Astrocyte (in vitro differentiated cells and primary cell): Measurements from ENCODE around the gene OPCML. TPM values are rescaled to one million over a fixed set of nuclear protein-coding genes. Genes with fewer than 3 reads are reported as not detected.

ENCODE experiments used
- DNase-seq: peaks from one replicate; pipeline ENCODE4 v3.0.0-alpha.2; 2010; ENCODE audit warnings: low read depth
- FAIRE-seq: peaks from 2 replicates; lab custom pipeline; 2011; peaks lifted over from hg19 to GRCh38; lab: Jason Lieb, UNC
- H2AFZ ChIP-seq: 2 replicates; pipeline ENCODE4 v1.6.0; 2012; ENCODE audit warnings: low read depth, low read length, inconsistent platforms
- H3K27ac ChIP-seq: 2 replicates; pipeline ENCODE4 v1.5.1; 2011; ENCODE audit warnings: low read depth, low read length, inconsistent platforms
- H3K27me3 ChIP-seq: 2 replicates; pipeline ENCODE4 v1.6.0; 2011; ENCODE audit warnings: low read length, inconsistent platforms; ENCODE audit not compliant: insufficient read depth
- H3K36me3 ChIP-seq: 2 replicates; pipeline ENCODE4 v1.5.1; 2011; ENCODE audit warnings: low read length, inconsistent platforms; ENCODE audit not compliant: insufficient read depth
- H3K4me1 ChIP-seq: 2 replicates; pipeline ENCODE4 v1.5.1; 2011; ENCODE audit warnings: low read length, inconsistent platforms; ENCODE audit not compliant: insufficient read depth
- H3K4me2 ChIP-seq: 2 replicates; pipeline ENCODE4 v1.6.0; 2012; ENCODE audit warnings: low read length, inconsistent platforms
- H3K4me3 ChIP-seq: 2 replicates; pipeline ENCODE4 v1.5.1; 2011; ENCODE audit warnings: low read depth, mild to moderate bottlenecking, low read length, inconsistent platforms; ENCODE audit not compliant: insufficient read depth
- H3K79me2 ChIP-seq: 2 replicates; pipeline ENCODE4 v1.6.0; 2012; ENCODE audit warnings: mild to moderate bottlenecking, low read length, inconsistent platforms; ENCODE audit not compliant: insufficient read depth
- H3K9ac ChIP-seq: 2 replicates; pipeline ENCODE4 v1.6.0; 2012; ENCODE audit warnings: mild to moderate bottlenecking, low read length, inconsistent platforms
- H3K9me3 ChIP-seq: 2 replicates; pipeline ENCODE4 v1.5.1; 2012; ENCODE audit warnings: low read depth, mild to moderate bottlenecking, low read length, inconsistent platforms; ENCODE audit not compliant: insufficient read depth
- H4K20me1 ChIP-seq: 2 replicates; pipeline ENCODE4 v1.6.0; 2012; ENCODE audit warnings: low read length, inconsistent platforms; ENCODE audit not compliant: insufficient read depth
- H3K27ac Mint-ChIP-seq: one replicate; pipeline ENCODE4 v1.8.0; 2021; ENCODE audit warnings: mild to moderate bottlenecking, mixed read lengths; ENCODE audit not compliant: unreplicated experiment
- H3K27me3 Mint-ChIP-seq: one replicate; pipeline ENCODE4 v1.8.0; 2021; ENCODE audit warnings: low read depth, mixed read lengths; ENCODE audit not compliant: unreplicated experiment
- H3K36me3 Mint-ChIP-seq: one replicate; pipeline ENCODE4 v1.8.0; 2021; ENCODE audit warnings: low read depth, mixed read lengths; ENCODE audit not compliant: unreplicated experiment
- H3K4me1 Mint-ChIP-seq: one replicate; pipeline ENCODE4 v1.8.0; 2021; ENCODE audit warnings: low read depth, mixed read lengths; ENCODE audit not compliant: unreplicated experiment
- H3K4me3 Mint-ChIP-seq: one replicate; pipeline ENCODE4 v1.8.0; 2021; ENCODE audit warnings: mild to moderate bottlenecking, moderate library complexity, mixed read lengths; ENCODE audit not compliant: unreplicated experiment
- H3K9me3 Mint-ChIP-seq: one replicate; pipeline ENCODE4 v1.8.0; 2021; ENCODE audit warnings: mild to moderate bottlenecking, mixed read lengths; ENCODE audit not compliant: unreplicated experiment
- CTCF ChIP-seq: IDR thresholded peaks from 2 replicates; pipeline ENCODE4 v1.5.1; 2011; ENCODE audit warnings: low read depth, mild to moderate bottlenecking, inconsistent platforms, low read length, moderate library complexity; ENCODE audit not compliant: insufficient read depth
- EZH2 ChIP-seq: IDR thresholded peaks from 2 replicates; pipeline ENCODE4 v1.6.1; 2012; ENCODE audit warnings: mild to moderate bottlenecking, low read length, inconsistent platforms; ENCODE audit not compliant: insufficient read depth
- total RNA-seq: library from RNA; stranded (reverse); gene quantifications from 2 replicates; pipeline ENCODE4 v1.2.1, GENCODE V29; 2021

OPCML gene
- total RNA-seq, 1 donor from 2014 or later: 7.9 TPM

GRCh38 chr11:133082841-133083488, 449.3 kb downstream of the OPCML start:
- no peaks in the 10 kb centered on the region for H4K20me1 ChIP-seq
- TF ChIP-seq CTCF (peak; percentile 50), EZH2 (peak; percentile 73)

GRCh38 chr11:133082453-133082781, 449.9 kb downstream of the OPCML start:
- H3K27me3 Mint-ChIP-seq: peaks cover 43% of the 10 kb centered on the region
- H3K36me3 Mint-ChIP-seq: no peaks in the 10 kb centered on the region
- no peak overlapping the region for H3K27ac Mint-ChIP-seq

More at GRCh38 chr11:133082841-133083488, 449.3 kb downstream of the OPCML start:
- H3K4me3 Mint-ChIP-seq: peak overlapping the region; percentile 73
- Histone ChIP-seq H3K9ac (peak overlapping the region; percentile 52), H3K27me3 (peaks cover 47% of the 10 kb centered on the region), H3K9me3 (no peaks in the 10 kb centered on the region), H3K4me3 (peak overlapping the region; percentile 48), H3K4me2 (peak overlapping the region; percentile 93), H3K79me2 (no peaks in the 10 kb centered on the region), H3K4me1 (no peaks in the 10 kb centered on the region), H2AFZ (peak overlapping the region; percentile 93), H3K36me3 (no peaks in the 10 kb centered on the region), H3K27ac (no peak overlapping the region)
- no peak for FAIRE-seq
- H3K36me3 Mint-ChIP-seq: no peaks in the 10 kb centered on the region
- H3K27ac Mint-ChIP-seq: no peak overlapping the region
- H3K27me3 Mint-ChIP-seq: peaks cover 43% of the 10 kb centered on the region
- peak; percentile 25 for DNase-seq
- H3K4me1 Mint-ChIP-seq: no peaks in the 10 kb centered on the region
- no peaks in the 10 kb centered on the region for H3K9me3 Mint-ChIP-seq

More at GRCh38 chr11:133082453-133082781, 449.9 kb downstream of the OPCML start:
- H3K79me2 ChIP-seq: no peaks in the 10 kb centered on the region
- Mint-ChIP-seq H3K9me3 (no peaks in the 10 kb centered on the region), H3K4me1 (no peaks in the 10 kb centered on the region), H3K4me3 (no peak overlapping the region)
- H3K9me3 ChIP-seq: no peaks in the 10 kb centered on the region
- H3K27me3 ChIP-seq: peaks cover 49% of the 10 kb centered on the region
- H3K9ac ChIP-seq: peak overlapping the region; percentile 52
- no peaks in the 10 kb centered on the region for H3K4me1 ChIP-seq
- H3K4me3 ChIP-seq: no peak overlapping the region
- no peaks in the 10 kb centered on the region for H4K20me1 ChIP-seq
- no peaks in the 10 kb centered on the region for H3K36me3 ChIP-seq
- peak overlapping the region; percentile 93 for H3K4me2 ChIP-seq
- H2AFZ ChIP-seq: no peak overlapping the region
- DNase-seq (no peak), FAIRE-seq (no peak)
- TF ChIP-seq EZH2 (no peak), CTCF (no peak)
- H3K27ac ChIP-seq: no peak overlapping the region
